HK-2 (cell line): Measurements from ENCODE around the gene AMPD3.

Experiments used
- DNase-seq: peaks from one replicate; pipeline ENCODE4 v3.0.0-alpha.2; 2018; ENCODE audit not compliant: unreplicated experiment

AMPD3 gene

DNA sequence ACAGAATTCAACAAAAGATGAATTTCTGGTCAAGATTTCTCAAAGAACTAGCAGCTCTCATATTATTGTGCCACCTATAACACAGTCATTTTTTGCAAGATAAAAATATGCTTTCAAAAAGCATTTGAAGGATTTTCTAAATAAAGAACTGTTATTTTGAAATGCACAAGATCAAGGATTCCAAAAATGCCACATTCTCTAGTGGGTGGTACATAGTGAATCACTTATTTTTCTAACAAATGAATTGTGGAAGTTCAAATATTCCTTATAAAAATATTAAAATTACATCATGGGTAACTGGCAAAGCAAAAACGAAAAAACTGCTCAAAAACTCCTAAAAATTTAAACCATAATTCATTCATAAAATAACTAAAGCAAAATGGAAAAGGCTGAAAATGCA, 83.9 kb downstream of the AMPD3 start:
- no peak for DNase-seq

DNA sequence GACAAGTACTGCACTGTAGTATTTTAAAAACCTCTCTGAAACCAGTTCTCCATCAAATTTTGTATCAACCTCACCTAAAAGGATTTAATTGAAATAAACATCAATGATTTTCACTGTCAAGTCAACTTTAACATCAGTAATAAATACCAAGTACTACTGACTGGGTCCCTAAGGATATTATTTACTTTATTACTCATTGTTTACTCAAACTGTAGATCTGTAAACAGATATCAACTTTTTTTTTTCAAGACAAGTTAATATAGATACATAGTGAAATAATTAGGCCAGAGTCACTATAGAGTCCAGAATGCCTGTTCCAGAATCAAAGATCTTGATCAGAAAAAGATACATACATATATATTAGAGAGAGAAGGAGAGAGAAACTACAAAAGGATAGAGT, 84.3 kb downstream of the AMPD3 start:
- DNase-seq: no peak

DNA sequence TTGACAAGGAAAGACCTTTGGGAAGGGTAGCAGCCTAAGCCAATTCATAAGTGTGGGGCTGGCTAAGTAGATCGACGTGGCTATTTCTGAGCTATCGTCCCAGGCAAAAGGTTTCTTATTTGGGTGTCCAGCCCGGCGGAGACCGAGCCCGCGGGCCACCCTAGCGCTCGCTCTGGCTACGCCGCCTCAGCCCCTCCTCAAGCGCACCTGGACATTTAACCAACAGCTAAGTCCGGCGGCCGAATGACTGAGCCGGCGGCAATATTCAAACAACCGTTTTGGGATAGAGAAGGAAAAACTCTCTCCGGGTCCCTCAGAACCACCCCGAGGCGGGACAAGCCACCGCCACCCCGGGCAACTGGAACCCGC, 85.5 kb downstream of the AMPD3 start:
- peak; percentile 38 for DNase-seq

DNA sequence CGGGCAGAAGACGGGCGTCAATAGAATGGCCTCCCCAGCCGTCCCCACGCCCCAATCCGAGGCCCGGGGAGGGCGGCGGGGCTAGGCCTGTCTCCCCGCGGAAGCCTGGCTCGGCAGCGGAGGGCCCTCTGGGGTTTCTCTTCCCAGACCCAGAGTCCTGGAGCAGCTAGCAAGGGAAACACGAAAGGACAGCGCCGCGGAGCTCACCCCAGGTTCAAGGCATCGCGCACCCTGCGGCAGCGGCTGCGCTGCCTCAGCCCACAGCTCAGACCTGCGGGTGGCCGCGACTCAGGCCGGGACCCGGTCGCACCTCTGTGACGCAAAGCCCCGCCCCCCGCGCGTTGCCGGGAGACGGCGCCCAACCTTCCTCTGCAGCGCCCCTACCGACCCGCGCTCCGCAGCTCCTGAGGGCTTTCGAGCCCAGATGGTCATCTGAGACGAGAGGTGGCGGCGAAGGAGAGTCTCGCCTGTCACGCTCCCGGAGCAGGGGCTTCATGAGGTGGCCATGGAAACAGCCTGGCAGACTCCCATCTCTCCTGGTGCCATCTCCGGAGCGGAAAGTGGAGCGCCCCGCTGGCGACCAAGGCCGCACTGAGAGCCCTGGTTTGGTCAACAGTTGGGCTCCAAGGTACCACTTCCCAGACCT, 86.0 kb downstream of the AMPD3 start, which contains the start of gene RNF141:
RNF141 (minus strand) TSS at position 273 of the 646 bp plus-strand sequence. CDS start 7,029 bp downstream, outside the sequence.
- peak; percentile 88 for DNase-seq

DNA sequence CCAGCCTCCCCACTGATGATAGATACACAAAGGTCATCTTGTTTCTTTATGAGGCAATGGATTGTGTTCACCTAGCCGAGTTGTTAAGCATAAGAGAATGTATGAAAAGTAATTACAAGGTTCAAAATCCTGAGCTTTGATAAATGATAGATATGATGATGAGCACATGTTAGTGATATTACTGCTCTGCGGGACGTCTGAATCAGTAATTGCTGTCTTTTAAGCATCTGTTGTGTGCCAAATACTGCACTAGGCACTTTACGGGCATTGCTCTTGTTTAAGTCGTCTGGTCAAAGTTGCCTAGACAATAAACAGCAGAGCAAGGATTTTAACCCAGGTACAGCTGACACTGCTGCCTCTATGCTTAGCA, 86.5 kb downstream of the AMPD3 start:
- DNase-seq: no peak

DNA sequence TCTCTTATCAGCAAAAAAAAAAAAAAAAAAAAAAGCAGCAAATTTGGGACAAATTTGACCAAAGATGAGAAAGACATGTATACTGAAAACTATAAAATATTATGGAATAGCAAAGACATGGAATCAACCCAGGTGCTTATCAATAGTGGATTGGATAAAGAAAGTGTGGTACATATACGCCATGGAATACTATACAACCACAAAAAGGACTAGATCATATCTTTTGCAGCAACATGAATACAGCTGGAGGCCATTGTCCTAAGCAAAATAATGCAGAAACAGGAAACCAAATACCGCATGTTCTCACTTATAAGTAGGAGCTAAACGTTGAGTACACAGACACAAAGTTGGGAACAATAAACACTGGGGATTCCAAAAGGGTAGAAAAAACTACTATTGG, 87.7 kb downstream of the AMPD3 start:
- no peak for DNase-seq

DNA sequence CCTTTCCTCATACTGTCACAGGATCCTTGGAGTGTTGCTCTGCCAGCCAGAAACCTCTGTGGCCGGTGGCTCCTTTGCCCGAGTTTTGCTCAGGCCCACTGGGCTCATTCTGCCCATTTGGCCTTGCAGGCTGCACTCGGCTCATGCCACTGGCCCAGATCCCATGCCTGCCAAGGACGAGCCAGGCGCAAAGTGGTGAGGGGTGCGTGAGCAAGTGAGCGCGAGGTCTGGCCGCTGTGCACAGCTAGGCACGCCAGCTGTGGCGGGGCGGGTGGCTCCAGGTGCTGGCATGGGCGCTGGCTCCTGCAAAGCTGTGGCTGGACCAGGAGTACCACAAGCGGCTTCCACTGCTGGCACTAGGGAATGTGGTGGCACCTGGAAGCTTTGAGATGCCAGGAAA, 88.7 kb downstream of the AMPD3 start:
- no peak for DNase-seq

DNA sequence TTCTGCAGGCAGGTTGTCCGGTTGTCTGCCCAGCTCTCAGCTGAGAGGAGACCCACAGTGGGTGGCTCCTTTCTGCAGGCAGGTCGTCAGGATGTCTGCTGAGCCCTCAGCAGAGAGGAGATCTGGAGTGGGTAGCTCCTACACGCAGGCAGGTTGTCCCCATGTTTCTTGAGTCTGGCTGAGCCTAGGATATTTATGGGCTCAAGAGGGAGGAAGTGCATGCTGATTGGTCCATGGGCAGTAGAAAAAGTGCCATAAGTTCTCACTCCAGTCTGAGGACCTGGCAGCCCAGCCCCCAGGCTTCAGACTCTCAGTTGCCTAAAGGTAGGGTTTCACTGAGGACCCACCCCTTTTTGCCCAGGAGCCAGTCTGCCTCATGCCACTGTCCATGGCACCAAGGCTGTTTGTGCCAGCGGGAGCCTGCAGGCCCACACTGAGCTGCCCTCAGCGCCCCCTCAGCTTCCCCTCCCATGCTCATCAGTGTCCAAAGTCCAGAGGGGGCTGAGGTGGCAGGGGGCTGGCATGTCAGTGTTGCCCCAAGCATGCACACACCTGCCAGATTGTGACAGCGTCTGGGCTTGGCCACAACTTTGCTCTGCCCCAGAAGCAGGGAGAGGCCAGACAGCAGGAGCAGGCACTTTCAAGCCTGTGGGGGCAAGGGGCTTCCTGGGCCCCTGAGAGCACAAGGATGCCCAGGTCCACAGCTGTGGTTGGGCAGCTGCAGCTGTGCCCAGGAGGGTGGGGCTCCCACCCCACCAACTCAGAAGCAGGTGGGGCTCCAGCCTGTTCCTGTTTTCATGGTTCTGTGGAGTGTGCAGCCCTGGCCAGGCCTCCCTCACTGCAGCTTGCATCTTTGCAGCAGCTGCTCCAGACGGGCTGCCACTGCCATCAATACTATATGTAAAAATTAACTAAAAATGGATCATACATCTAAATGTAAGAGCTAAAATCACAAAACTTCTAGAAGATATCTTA, 89.7 kb downstream of the AMPD3 start:
- DNase-seq: no peak

DNA sequence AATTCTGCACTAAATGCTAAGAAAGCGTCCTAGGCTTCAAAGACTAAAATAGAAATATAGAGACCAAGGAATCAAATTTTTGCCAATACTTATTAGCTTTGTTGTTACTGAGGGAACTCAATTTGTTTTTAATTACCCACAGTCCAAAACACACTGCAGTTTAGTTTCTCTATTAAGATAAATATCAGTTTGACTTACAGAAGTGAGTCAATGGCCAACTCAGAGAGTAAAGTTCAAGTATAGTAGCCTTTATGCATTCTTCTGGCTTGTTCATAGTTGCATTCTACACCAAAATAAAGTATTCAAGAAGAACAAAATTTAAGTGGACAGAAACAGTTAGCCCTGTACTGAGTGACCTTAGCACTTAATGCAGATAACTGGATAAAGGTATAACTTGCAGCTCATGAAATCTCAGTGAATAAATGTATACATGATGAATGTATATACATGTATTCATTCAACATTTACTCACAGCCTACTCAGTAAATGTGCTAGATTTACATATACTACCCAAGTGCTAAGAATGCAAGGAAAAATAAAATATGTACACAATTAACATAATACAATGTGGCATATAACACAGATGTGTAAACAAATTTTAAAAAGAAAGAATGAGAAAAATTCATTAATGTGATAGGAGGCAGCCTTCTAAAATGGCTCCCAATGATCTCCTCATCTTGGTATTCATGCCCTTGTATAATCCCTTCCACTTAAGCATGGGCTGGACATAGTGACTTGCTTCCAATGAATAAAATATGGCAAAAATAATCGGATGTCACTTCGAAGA, 95.6 kb downstream of the AMPD3 start:
- no peak for DNase-seq

DNA sequence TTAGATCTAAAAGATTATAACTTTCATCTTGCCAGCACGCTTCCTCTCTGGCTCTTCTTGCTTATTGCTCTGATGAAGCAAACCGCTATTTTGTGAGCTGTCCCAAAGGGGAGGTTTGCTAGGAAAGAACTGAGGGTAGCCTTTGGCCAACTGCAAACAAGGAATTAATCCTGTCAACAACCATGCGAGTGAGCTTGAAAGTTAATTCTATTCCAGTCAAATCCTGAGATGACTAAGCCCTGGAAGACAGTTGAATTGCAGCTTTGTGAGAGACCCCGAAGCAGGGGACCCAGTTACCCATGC, 96.2 kb downstream of the AMPD3 start:
- DNase-seq: no peak

DNA sequence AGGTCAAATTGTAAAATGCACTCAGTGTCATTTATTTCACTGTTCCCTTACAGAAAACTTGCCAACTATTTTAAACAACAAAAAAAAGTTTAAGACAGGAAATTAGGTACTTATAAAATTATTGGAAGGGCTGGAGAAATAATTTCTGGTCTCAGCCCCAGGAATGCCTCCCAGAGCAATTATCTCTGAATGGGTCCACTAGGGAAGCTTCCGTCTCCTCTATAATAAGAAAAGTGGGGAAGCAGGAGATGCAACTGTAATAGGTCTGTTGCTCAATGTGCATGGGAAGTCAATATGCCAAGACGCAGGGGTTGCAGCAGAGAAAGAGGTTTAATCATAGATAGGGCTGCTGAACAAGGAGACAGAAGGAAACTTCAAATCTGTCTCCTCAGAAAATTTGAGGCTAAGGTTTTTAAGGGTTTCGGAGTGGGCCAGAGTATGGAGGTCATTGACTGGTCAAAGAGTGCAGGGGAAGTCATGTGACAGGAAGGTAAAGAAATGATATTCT, 96.8 kb downstream of the AMPD3 start:
- no peak for DNase-seq

DNA sequence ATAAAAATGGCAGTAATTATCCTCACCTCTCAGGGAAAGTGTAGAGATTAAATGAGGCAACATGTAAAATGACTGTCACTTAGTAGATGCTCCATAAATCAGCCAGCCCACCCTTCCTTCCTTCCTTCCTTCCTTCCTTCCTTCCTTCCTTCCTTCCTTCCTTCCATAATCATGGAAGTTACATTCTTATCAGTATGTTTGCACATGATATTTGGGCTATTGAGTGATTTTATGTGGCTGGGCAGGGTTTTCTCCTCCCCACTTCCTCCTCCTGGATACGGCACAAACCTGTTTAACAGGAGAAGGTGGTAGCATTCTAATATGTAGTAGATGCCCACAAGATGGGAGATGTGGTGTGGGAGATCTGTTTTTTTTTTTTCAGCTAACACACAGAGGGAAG, 101.5 kb downstream of the AMPD3 start:
- no peak for DNase-seq
